ENCODE data around the gene GPR32.

The GPR32 gene

DNA sequence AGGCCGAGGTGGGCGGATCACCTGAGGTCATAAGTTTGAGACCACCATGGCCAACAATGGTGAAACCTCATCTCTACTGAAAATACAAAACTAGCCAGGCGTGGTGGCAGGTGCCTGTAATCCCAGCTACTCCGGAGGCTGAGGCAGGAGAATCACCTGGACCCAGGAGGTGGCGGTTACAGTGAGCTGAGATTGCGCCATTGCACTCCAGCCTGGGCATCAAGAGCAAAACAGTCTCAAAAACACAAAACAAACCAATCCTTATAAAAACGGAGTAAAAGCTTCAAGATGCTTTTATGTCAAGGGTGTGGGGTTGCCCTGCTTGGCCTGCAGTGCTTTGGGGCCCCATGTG lies 27.1 kb downstream of the GPR32 start:
- no peaks in the 10 kb centered on the region for H3K27me3 ChIP-seq (ENCODE audit: control insufficient read depth, low read length)
- no peaks in the 10 kb centered on the region for H3K9me3 ChIP-seq (ENCODE audit: control insufficient read depth, insufficient read depth, low read length)
- H3F3A ChIP-seq (ENCODE audit: control insufficient read depth, insufficient read depth) = peaks cover 46% of the 10 kb centered on the region
- H4K20me1 ChIP-seq (ENCODE audit: control insufficient read depth, insufficient read depth, low read depth, low read length) = peaks cover 22% of the 10 kb centered on the region
- TF ChIP-seq EZH2phosphoT487 (IDR thresholded peaks at IDR 0.05; ENCODE audit: borderline replicate concordance, low read length) = no peak
- TF ChIP-seq, protein P1, sequence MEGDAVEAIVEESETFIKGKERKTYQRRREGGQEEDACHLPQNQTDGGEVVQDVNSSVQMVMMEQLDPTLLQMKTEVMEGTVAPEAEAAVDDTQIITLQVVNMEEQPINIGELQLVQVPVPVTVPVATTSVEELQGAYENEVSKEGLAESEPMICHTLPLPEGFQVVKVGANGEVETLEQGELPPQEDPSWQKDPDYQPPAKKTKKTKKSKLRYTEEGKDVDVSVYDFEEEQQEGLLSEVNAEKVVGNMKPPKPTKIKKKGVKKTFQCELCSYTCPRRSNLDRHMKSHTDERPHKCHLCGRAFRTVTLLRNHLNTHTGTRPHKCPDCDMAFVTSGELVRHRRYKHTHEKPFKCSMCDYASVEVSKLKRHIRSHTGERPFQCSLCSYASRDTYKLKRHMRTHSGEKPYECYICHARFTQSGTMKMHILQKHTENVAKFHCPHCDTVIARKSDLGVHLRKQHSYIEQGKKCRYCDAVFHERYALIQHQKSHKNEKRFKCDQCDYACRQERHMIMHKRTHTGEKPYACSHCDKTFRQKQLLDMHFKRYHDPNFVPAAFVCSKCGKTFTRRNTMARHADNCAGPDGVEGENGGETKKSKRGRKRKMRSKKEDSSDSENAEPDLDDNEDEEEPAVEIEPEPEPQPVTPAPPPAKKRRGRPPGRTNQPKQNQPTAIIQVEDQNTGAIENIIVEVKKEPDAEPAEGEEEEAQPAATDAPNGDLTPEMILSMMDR (IDR thresholded peaks at IDR 0.05; ENCODE audit: low read depth, low read length, poor library complexity, severe bottlenecking) = no peak
- peaks cover 67% of the 10 kb centered on the region for H3K36me3 ChIP-seq (ENCODE audit: control insufficient read depth, low read length)
- no peaks in the 10 kb centered on the region for H3K9me2 ChIP-seq (replicated peaks; ENCODE audit: control insufficient read depth, low read length)
- H3K27ac ChIP-seq (ENCODE audit: low read depth, low read length) = no peak overlapping the region
- H3K4me3 ChIP-seq (ENCODE audit: low read length) = no peak overlapping the region
- no peak overlapping the region for H3K4me2 ChIP-seq (ENCODE audit: low read length)
- H3K79me2 ChIP-seq (ENCODE audit: control insufficient read depth, low read length) = peaks cover 31% of the 10 kb centered on the region
- peaks cover 29% of the 10 kb centered on the region for H3K4me1 ChIP-seq (ENCODE audit: control insufficient read depth, low read length)

DNA sequence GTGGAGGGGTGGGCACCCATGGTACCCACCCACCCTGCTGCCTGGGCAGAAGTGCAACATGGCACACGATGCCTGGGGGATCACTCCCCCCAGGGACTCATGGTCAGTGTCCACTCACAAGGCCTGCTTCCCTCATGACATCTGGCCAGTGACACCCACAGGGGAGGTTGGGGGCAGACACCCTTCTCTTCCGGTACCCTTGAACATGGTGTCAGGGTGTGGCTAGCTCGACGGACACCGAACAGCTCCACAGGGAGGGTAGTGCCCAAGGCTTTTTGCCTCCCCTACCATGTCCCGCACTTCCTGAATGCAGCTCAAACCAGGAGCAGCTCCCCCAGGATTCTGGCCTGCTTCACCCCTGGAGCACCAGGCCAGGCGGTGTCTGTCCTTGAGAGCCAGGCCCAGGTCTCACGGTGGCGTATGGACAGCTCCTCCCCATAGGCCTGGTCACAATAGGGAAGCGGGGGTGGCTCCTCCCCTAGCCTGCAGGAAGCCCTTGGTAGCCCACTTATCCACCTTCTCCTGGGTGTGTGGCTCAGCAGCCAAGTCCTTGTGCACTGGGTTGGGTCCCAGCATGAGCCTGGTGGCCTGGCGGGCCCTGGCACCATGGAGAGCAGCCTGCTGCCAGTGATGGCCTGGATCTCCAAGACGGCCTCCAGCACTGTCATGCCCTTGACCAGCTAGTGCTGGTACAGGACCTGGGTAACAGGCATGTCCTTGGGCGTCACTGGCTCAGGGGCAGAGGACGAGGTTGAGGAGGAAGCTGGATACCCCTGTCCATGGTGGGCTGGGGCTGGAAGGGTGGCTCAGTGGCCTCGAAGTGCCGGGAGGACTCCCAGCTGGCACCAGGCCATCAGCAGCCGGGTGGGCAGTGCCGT lies 27.8 kb downstream of the GPR32 start:
- peaks cover 28% of the 10 kb centered on the region for H4K20me1 ChIP-seq (ENCODE audit: control insufficient read depth, insufficient read depth, low read depth, low read length)
- peaks cover 37% of the 10 kb centered on the region for H3K79me2 ChIP-seq (ENCODE audit: control insufficient read depth, low read length)
- TF ChIP-seq EZH2phosphoT487 (IDR thresholded peaks at IDR 0.05; ENCODE audit: borderline replicate concordance, low read length) = no peak
- TF ChIP-seq, protein P1 (IDR thresholded peaks at IDR 0.05; ENCODE audit: low read depth, low read length, poor library complexity, severe bottlenecking) = no peak
- no peak overlapping the region for H3K4me3 ChIP-seq (ENCODE audit: low read length)
- no peaks in the 10 kb centered on the region for H3K27me3 ChIP-seq (ENCODE audit: control insufficient read depth, low read length)
- H3K9me3 ChIP-seq (ENCODE audit: control insufficient read depth, insufficient read depth, low read length) = no peaks in the 10 kb centered on the region
- H3K4me1 ChIP-seq (ENCODE audit: control insufficient read depth, low read length) = peaks cover 35% of the 10 kb centered on the region
- H3K36me3 ChIP-seq (ENCODE audit: control insufficient read depth, low read length) = peaks cover 73% of the 10 kb centered on the region
- H3F3A ChIP-seq (ENCODE audit: control insufficient read depth, insufficient read depth) = peaks cover 50% of the 10 kb centered on the region
- H3K9me2 ChIP-seq (replicated peaks; ENCODE audit: control insufficient read depth, low read length) = no peaks in the 10 kb centered on the region
- H3K4me2 ChIP-seq (ENCODE audit: low read length) = no peak overlapping the region
- H3K27ac ChIP-seq (ENCODE audit: low read depth, low read length) = no peak overlapping the region

DNA sequence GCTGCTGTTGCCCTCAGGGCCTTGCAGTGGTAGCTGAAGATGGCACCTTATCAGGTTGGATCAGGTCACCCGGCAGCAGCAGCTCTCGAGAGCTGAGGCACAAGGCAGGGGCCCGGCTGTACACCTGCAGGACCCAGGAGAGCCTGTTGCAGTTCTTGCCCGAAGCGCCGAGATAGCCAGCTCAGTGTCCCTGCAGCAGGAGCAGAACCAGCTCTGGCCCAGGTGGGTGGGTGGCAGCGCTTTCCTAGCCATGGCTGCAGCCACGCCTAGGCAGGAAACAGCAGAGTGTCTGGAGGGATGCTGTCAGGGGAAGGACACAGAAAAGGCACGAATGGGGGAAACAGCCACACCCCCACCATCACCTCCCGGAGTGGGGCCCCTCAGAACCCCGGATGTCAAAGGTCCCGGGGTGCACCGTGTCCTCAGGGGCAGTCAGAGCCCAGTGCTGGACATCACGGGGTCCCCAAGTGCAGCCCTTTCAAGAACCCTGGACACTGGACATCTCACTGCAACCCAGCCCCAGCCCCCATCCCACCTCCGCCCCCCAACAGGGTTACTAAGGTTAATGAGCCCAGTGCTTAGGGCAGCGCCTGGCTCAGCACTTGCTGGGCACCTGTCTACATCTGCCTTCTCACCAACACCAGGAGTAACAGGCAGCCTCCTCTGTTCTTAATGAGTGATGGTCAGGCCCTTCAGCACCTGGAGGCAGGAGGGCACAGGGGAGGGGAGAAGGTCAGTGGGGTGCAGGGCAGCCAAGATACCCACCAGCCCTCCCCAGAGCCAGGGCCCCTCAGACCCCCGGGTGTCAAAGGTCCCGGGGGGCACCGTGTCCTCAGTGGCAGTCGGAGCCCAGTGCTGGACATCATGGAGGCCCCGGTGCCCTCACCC lies 28.6 kb downstream of the GPR32 start:
- Histone ChIP-seq H3K27me3 (ENCODE audit: control insufficient read depth, low read length) (no peaks in the 10 kb centered on the region), H3K27ac (ENCODE audit: low read depth, low read length) (no peak overlapping the region), H4K20me1 (ENCODE audit: control insufficient read depth, insufficient read depth, low read depth, low read length) (peaks cover 37% of the 10 kb centered on the region), H3K79me2 (ENCODE audit: control insufficient read depth, low read length) (peaks cover 46% of the 10 kb centered on the region), H3K36me3 (ENCODE audit: control insufficient read depth, low read length) (peaks cover 82% of the 10 kb centered on the region), H3K9me2 (replicated peaks; ENCODE audit: control insufficient read depth, low read length) (no peaks in the 10 kb centered on the region), H3K9me3 (ENCODE audit: control insufficient read depth, insufficient read depth, low read length) (no peaks in the 10 kb centered on the region), H3K4me1 (ENCODE audit: control insufficient read depth, low read length) (peaks cover 37% of the 10 kb centered on the region), H3K4me2 (ENCODE audit: low read length) (no peak overlapping the region), H3K4me3 (ENCODE audit: low read length) (no peak overlapping the region), H3F3A (ENCODE audit: control insufficient read depth, insufficient read depth) (peaks cover 57% of the 10 kb centered on the region)
- no peak for TF ChIP-seq EZH2phosphoT487 (IDR thresholded peaks at IDR 0.05; ENCODE audit: borderline replicate concordance, low read length)
- TF ChIP-seq, protein P1 (IDR thresholded peaks at IDR 0.05; ENCODE audit: low read depth, low read length, poor library complexity, severe bottlenecking) = no peak
